CD14-positive monocyte (primary cell): Measurements from ENCODE around the gene SVIL. TPM values are rescaled to one million over a fixed set of nuclear protein-coding genes. Genes with fewer than 3 reads are reported as not detected.

ENCODE experiments used
- DNase-seq, 3 donors: peaks; one replicate each; pipeline ENCODE4 v3.0.0-alpha.2; 2011 to 2022
- H2AFZ ChIP-seq: 2 replicates; pipeline ENCODE4 v1.6.0; 2012; ENCODE audit warnings: mild to moderate bottlenecking, low read depth, low read length, inconsistent platforms; ENCODE audit not compliant: insufficient read depth, poor library complexity, severe bottlenecking
- H3K27ac ChIP-seq, 2 donors: 1 replicate in 1 of 2; 2 replicates in 1 of 2; pipeline ENCODE4 v1.5.1; 2012 to 2013; ENCODE audit warnings: low read length in 2 of 2, control low read depth in 1 of 2, inconsistent platforms in 1 of 2, low read depth in 1 of 2, mild to moderate bottlenecking in 1 of 2
- H3K27me3 ChIP-seq, 2 donors: one replicate each; pipeline versions ENCODE4 v1.6.0 to v1.6.1; 2011 to 2013; ENCODE audit warnings: low read length in 2 of 2; ENCODE audit not compliant: control insufficient read depth in 2 of 2, insufficient read depth in 2 of 2
- H3K36me3 ChIP-seq, 2 donors: replicated peaks in 1 of 2; 1 replicate in 1 of 2; 2 replicates in 1 of 2; pipeline versions ENCODE4 v1.5.1 to v1.6.1; 2012 to 2013; ENCODE audit warnings: low read length in 2 of 2, control low read depth in 1 of 2, inconsistent platforms in 1 of 2, mild to moderate bottlenecking in 1 of 2; ENCODE audit not compliant: insufficient read depth in 2 of 2, control insufficient read depth in 1 of 2
- H3K4me1 ChIP-seq, 2 donors: 1 replicate in 1 of 2; 2 replicates in 1 of 2; pipeline versions ENCODE4 v1.5.1 to v1.6.1; 2012 to 2013; ENCODE audit warnings: low read length in 2 of 2, control low read depth in 1 of 2, inconsistent platforms in 1 of 2, mild to moderate bottlenecking in 1 of 2, moderate library complexity in 1 of 2; ENCODE audit not compliant: insufficient read depth in 2 of 2, control insufficient read depth in 1 of 2
- H3K4me2 ChIP-seq: replicated peaks from 2 replicates; pipeline ENCODE3; 2012; ENCODE audit warnings: low read length, moderate library complexity, mild to moderate bottlenecking; ENCODE audit not compliant: poor library complexity, severe bottlenecking; ENCODE audit errors: extremely low read depth
- H3K4me3 ChIP-seq, 3 experiments: fragments of 200-600 bp in 1 of 3; sonication (generic) in 1 of 3; replicated peaks in 1 of 3; 1 replicate in 2 of 3; 2 replicates in 1 of 3; pipeline ENCODE4 v1.5.1; 2011 to 2013; ENCODE audit warnings: low read length in 3 of 3, mild to moderate bottlenecking in 3 of 3, control low read depth in 2 of 3, low read depth in 2 of 3, inconsistent platforms in 1 of 3, moderate library complexity in 1 of 3
- H3K79me2 ChIP-seq: 2 replicates; pipeline ENCODE4 v1.6.0; 2012; ENCODE audit warnings: mild to moderate bottlenecking, control low read depth, inconsistent platforms, low read length, moderate library complexity; ENCODE audit not compliant: insufficient read depth
- H3K9ac ChIP-seq: 2 replicates; pipeline ENCODE4 v1.6.0; 2017; ENCODE audit warnings: low read length, mild to moderate bottlenecking; ENCODE audit not compliant: insufficient read depth, poor library complexity, severe bottlenecking
- H3K9me3 ChIP-seq, 2 donors: replicated peaks in 1 of 2; 1 replicate in 1 of 2; 2 replicates in 1 of 2; pipeline versions ENCODE4 v1.5.1 to v1.6.1; 2012 to 2013; ENCODE audit warnings: low read length in 2 of 2, control low read depth in 1 of 2; ENCODE audit not compliant: control insufficient read depth in 1 of 2, insufficient read depth in 1 of 2
- H4K20me1 ChIP-seq: 2 replicates; pipeline ENCODE4 v1.6.0; 2012; ENCODE audit warnings: mild to moderate bottlenecking, low read length, control low read depth, moderate library complexity; ENCODE audit not compliant: insufficient read depth
- H3K27ac Mint-ChIP-seq, 7 donors: one replicate each; pipeline ENCODE4 v1.8.0; 2020; ENCODE audit warnings: mild to moderate bottlenecking in 7 of 7, mixed read lengths in 7 of 7, moderate library complexity in 6 of 7, inconsistent platforms in 2 of 7
- H3K27me3 Mint-ChIP-seq, 3 donors: one replicate each; pipeline ENCODE4 v1.8.0; 2021 to 2022; ENCODE audit warnings: low read depth in 3 of 3, mild to moderate bottlenecking in 3 of 3, mixed read lengths in 3 of 3, moderate library complexity in 3 of 3, inconsistent platforms in 1 of 3
- H3K36me3 Mint-ChIP-seq, 2 donors: one replicate each; pipeline ENCODE4 v1.8.0; 2020; ENCODE audit warnings: mixed read lengths in 2 of 2, inconsistent platforms in 1 of 2, mild to moderate bottlenecking in 1 of 2
- H3K4me1 Mint-ChIP-seq: one replicate; pipeline ENCODE4 v1.8.0; 2020; ENCODE audit warnings: mild to moderate bottlenecking, mixed read lengths
- H3K4me3 Mint-ChIP-seq, 2 donors: one replicate each; pipeline ENCODE4 v1.8.0; 2020; ENCODE audit warnings: mild to moderate bottlenecking in 2 of 2, mixed read lengths in 2 of 2, moderate library complexity in 1 of 2
- H3K9me3 Mint-ChIP-seq, 7 donors: one replicate each; pipeline ENCODE4 v1.8.0; 2020 to 2022; ENCODE audit warnings: mixed read lengths in 7 of 7, mild to moderate bottlenecking in 6 of 7, moderate library complexity in 6 of 7, inconsistent platforms in 2 of 7
- WGBS: methylation state at CpG from one replicate; pipeline ENCODE4 v1.1.5; 2013; ENCODE audit warnings: missing lambda C conversion rate; ENCODE audit not compliant: insufficient coverage; 5-methylcytosine and 5-hydroxymethylcytosine counted together
- intact Hi-C, 2 donors: fragments of 100-400 bp; cut with micrococcal nuclease; formaldehyde crosslinking; loops; one replicate each; pipeline versions ENCODE4 v1.15.0 to v1.15.1; 2023
- polyA plus RNA-seq, 3 donors: library from polyadenylated mRNA; depleted of rRNA in 1 of 3; unstranded in 2 of 3; stranded (reverse) in 1 of 3; fragments of 300-500 nt in 2 of 3; fragments of >200 nt in 1 of 3; fragmentation: Illumina TruSeq in 2 of 3; gene quantifications; 1 replicate in 2 of 3; 2 replicates in 1 of 3; pipeline ENCODE4 v1.2.3, GENCODE V29; 2012 to 2021
- TF ChIP-seq, protein P1 (sequence below): fragments of 200-600 bp; IDR thresholded peaks from one replicate; pipeline ENCODE4 v1.8.0; 2022; ENCODE audit warnings: antibody characterized with exemption, mild to moderate bottlenecking

The SVIL gene
- polyA plus RNA-seq, 3 donors, result 2.1 to 14.3 (median 5.8) TPM

DNA sequence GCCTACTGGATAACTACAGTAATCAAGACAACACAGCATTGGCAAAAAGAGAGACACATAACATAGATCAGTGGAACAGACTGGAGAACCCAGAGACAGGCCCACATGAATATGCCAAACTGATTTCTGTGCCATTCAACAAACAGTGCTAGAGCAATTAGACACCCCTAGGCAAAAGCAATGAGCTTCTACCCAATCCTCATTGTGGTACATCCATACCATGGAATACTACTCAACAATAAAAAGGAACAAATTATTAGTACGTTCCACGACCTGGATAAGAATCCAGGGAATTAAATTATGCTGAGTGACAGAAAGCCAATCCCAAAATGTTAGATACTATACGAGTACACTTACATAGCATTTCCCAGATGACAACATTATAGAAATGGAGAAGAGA is 2.8 kb upstream of the SVIL start:
- no peak overlapping the region for H3K9ac ChIP-seq
- Mint-ChIP-seq H3K9me3 (peaks cover 0 to 1% (median 0%) of the 10 kb centered on the region in 7 donors), H3K27ac (peak overlapping the region in 5 of 7 donors; percentile 85 to 98 (median 93)), H3K36me3 (peaks cover 28 to 32% of the 10 kb centered on the region in 2 donors), H3K4me3 (no peak overlapping the region), H3K4me1 (peaks cover 49% of the 10 kb centered on the region), H3K27me3 (no peaks in the 10 kb centered on the region)
- peak overlapping the region in 1 of 2 donors; percentile 85 for H3K27ac ChIP-seq
- H3K4me2 ChIP-seq, result no peak overlapping the region
- WGBS, result no CpG with 5 or more reads among the region's 3 CpGs
- DNase-seq, result no peak
- H4K20me1 ChIP-seq, result no peaks in the 10 kb centered on the region
- no peak overlapping the region for H2AFZ ChIP-seq
- H3K4me3 ChIP-seq, result no peak overlapping the region
- peaks cover 29 to 40% of the 10 kb centered on the region in 2 donors for H3K4me1 ChIP-seq
- TF ChIP-seq, protein P1, sequence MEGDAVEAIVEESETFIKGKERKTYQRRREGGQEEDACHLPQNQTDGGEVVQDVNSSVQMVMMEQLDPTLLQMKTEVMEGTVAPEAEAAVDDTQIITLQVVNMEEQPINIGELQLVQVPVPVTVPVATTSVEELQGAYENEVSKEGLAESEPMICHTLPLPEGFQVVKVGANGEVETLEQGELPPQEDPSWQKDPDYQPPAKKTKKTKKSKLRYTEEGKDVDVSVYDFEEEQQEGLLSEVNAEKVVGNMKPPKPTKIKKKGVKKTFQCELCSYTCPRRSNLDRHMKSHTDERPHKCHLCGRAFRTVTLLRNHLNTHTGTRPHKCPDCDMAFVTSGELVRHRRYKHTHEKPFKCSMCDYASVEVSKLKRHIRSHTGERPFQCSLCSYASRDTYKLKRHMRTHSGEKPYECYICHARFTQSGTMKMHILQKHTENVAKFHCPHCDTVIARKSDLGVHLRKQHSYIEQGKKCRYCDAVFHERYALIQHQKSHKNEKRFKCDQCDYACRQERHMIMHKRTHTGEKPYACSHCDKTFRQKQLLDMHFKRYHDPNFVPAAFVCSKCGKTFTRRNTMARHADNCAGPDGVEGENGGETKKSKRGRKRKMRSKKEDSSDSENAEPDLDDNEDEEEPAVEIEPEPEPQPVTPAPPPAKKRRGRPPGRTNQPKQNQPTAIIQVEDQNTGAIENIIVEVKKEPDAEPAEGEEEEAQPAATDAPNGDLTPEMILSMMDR, result no peak
- no peaks in the 10 kb centered on the region for H3K9me3 ChIP-seq
- peaks cover 0 to 19% of the 10 kb centered on the region in 2 donors for H3K36me3 ChIP-seq
- intact Hi-C loops, result loop anchor here (5.0 to 10.0 kb wide), 4 partner anchors 35 to 97 kb away; no protein-coding TSS in a partner anchor
- H3K27me3 ChIP-seq, result no peaks in the 10 kb centered on the region
- H3K79me2 ChIP-seq, result peaks cover 23% of the 10 kb centered on the region

DNA sequence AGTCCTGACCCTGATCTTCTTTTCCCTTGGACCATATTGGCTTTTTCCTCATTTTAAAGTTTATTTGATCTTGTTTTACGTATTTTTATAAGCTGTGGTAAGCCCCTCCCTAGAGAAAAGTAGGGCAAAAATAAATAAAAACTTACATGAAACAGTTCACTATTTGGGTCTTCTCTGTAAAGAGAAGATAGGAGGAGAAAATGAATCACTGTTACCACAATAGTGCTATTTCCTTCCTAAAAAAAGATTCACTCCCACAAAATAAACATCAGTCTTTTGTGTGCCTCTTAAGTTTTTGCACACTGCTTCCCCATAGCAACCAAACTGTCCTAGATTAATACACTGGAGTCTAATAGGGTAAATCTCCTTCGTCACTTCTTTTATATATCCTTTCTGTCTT is 1.4 kb upstream of the SVIL start:
- Mint-ChIP-seq H3K27ac (peak overlapping the region; percentile 81 to 98 (median 93)), H3K27me3 (no peaks in the 10 kb centered on the region), H3K4me3 (peak overlapping the region in 1 of 2 donors; percentile 76), H3K9me3 (peaks cover 0 to 1% (median 0%) of the 10 kb centered on the region in 7 donors), H3K4me1 (peaks cover 51% of the 10 kb centered on the region), H3K36me3 (peaks cover 32 to 33% of the 10 kb centered on the region in 2 donors)
- no peaks in the 10 kb centered on the region for H3K27me3 ChIP-seq
- H3K4me3 ChIP-seq, result peak overlapping the region in 1 of 3 experiments; percentile 35
- no peaks in the 10 kb centered on the region for H4K20me1 ChIP-seq
- H3K4me2 ChIP-seq, result peak overlapping the region; percentile 34
- H3K36me3 ChIP-seq, result peaks cover 0 to 19% of the 10 kb centered on the region in 2 donors
- no peaks in the 10 kb centered on the region for H3K9me3 ChIP-seq
- peak; percentile 60 to 81 (median 73) for DNase-seq
- WGBS, result no CpG with 5 or more reads among the region's 2 CpGs
- peak overlapping the region; percentile 47 to 85 for H3K27ac ChIP-seq
- intact Hi-C loops, result loop anchor here (5.0 to 10.0 kb wide), 4 partner anchors 34 to 99 kb away; no protein-coding TSS in a partner anchor
- peaks cover 29% of the 10 kb centered on the region for H3K79me2 ChIP-seq
- TF ChIP-seq, protein P1, result no peak
- peak overlapping the region; percentile 24 for H3K9ac ChIP-seq
- H3K4me1 ChIP-seq, result peaks cover 30 to 44% of the 10 kb centered on the region in 2 donors
- no peak overlapping the region for H2AFZ ChIP-seq
